Endothelial cell (in vitro differentiated cells): ENCODE data around the gene MEA1. TPM values are rescaled to one million over a fixed set of nuclear protein-coding genes. Genes with fewer than 3 reads are reported as not detected.

ENCODE experiments used
- DNase-seq: peaks from one replicate; pipeline ENCODE4 v3.0.0; 2021; ENCODE audit warnings: low spot score
- H3K27ac Mint-ChIP-seq: one replicate; pipeline ENCODE4 v1.8.0; 2021; ENCODE audit warnings: mixed read lengths, inconsistent platforms; ENCODE audit not compliant: unreplicated experiment
- H3K27me3 Mint-ChIP-seq: one replicate; pipeline ENCODE4 v1.8.0; 2021; ENCODE audit warnings: mild to moderate bottlenecking, moderate library complexity, mixed read lengths, inconsistent platforms; ENCODE audit not compliant: unreplicated experiment
- H3K36me3 Mint-ChIP-seq: one replicate; pipeline ENCODE4 v1.8.0; 2021; ENCODE audit warnings: mild to moderate bottlenecking, low read depth, mixed read lengths, inconsistent platforms; ENCODE audit not compliant: unreplicated experiment
- H3K4me1 Mint-ChIP-seq: one replicate; pipeline ENCODE4 v1.8.0; 2021; ENCODE audit warnings: mild to moderate bottlenecking, mixed read lengths, inconsistent platforms; ENCODE audit not compliant: unreplicated experiment
- H3K4me3 Mint-ChIP-seq: one replicate; pipeline ENCODE4 v1.8.0; 2021; ENCODE audit warnings: mild to moderate bottlenecking, mixed read lengths, inconsistent platforms; ENCODE audit not compliant: unreplicated experiment
- H3K9me3 Mint-ChIP-seq: one replicate; pipeline ENCODE4 v1.8.0; 2021; ENCODE audit warnings: mixed read lengths, inconsistent platforms; ENCODE audit not compliant: unreplicated experiment
- CTCF ChIP-seq: fragments of 200-600 bp; sonication (generic); IDR thresholded peaks from one replicate; pipeline ENCODE4 v1.5.0; 2021; ENCODE audit warnings: antibody characterized with exemption; ENCODE audit not compliant: unreplicated experiment
- total RNA-seq: library from RNA; stranded (reverse); fragmentation: NEBNext Ultra II Directional; extraction: Animal tissue kit (Norgen Biotek cat#: 25700); gene quantifications from one replicate; pipeline ENCODE4 v1.2.1, GENCODE V29; 2021; ENCODE audit not compliant: unreplicated experiment

Gene MEA1
- total RNA-seq, 1 donor from 2014 or later, result 61.0 TPM

GRCh38 chr6:43054206-43054943 lies 40.6 kb upstream of the MEA1 start:
- H3K4me3 Mint-ChIP-seq, result peak overlapping the region; percentile 92
- H3K4me1 Mint-ChIP-seq, result peaks cover 46% of the 10 kb centered on the region

GRCh38 chr6:43053545-43054205 lies 39.9 kb upstream of the MEA1 start, which contains the start of gene CUL7:
Gene CUL7 (minus strand): TSS chr6:43053851. CDS start chr6:43052788, 1,063 bp downstream.
- TF ChIP-seq CTCF, result no peak
- Mint-ChIP-seq H3K4me3 (peak within 1 kb of the TSS; percentile 98), H3K36me3 (peaks cover 43% of the 10 kb centered on the region), H3K4me1 (peaks cover 41% of the 10 kb centered on the region), H3K27me3 (peaks cover 15% of the 10 kb centered on the region), H3K27ac (peak within 1 kb of the TSS; percentile 96), H3K9me3 (no peaks in the 10 kb centered on the region)
- DNase-seq, result peak; percentile 85

More at GRCh38 chr6:43054206-43054943, 40.6 kb upstream of the MEA1 start:
- Mint-ChIP-seq H3K36me3 (peaks cover 38% of the 10 kb centered on the region), H3K9me3 (no peaks in the 10 kb centered on the region), H3K27ac (peak overlapping the region; percentile 85), H3K27me3 (peaks cover 15% of the 10 kb centered on the region)
- no peak for DNase-seq
- no peak for TF ChIP-seq CTCF

- Mint-ChIP-seq H3K9me3 (no peaks in the 10 kb centered on the region), H3K36me3 (peaks cover 38% of the 10 kb centered on the region), H3K4me1 (peaks cover 36% of the 10 kb centered on the region), H3K27me3 (peaks cover 15% of the 10 kb centered on the region), H3K27ac (peak overlapping the region; percentile 96), H3K4me3 (peak overlapping the region; percentile 98)
- DNase-seq, result no peak
- no peak for TF ChIP-seq CTCF
Observed at GRCh38 chr6:43052842-43053544, 39.2 kb upstream of the MEA1 start.

- H3K4me1 Mint-ChIP-seq, result peaks cover 36% of the 10 kb centered on the region
Observed at GRCh38 chr6:43052225-43052841, 38.6 kb upstream of the MEA1 start.

More at GRCh38 chr6:43052225-43052841, 38.6 kb upstream of the MEA1 start:
- Mint-ChIP-seq H3K27me3 (peaks cover 17% of the 10 kb centered on the region), H3K4me3 (peak overlapping the region; percentile 98), H3K9me3 (no peaks in the 10 kb centered on the region), H3K27ac (peak overlapping the region; percentile 96), H3K36me3 (peaks cover 40% of the 10 kb centered on the region)
- no peak for TF ChIP-seq CTCF
- no peak for DNase-seq
